ENCODE data around the gene COP1. TPM values are rescaled to one million over a fixed set of nuclear protein-coding genes. Genes with fewer than 3 reads are reported as not detected.

COP1 gene
- total RNA-seq, 4 donors from 2014 or later, result 81.1 to 82.6 (median 81.5) TPM

DNA sequence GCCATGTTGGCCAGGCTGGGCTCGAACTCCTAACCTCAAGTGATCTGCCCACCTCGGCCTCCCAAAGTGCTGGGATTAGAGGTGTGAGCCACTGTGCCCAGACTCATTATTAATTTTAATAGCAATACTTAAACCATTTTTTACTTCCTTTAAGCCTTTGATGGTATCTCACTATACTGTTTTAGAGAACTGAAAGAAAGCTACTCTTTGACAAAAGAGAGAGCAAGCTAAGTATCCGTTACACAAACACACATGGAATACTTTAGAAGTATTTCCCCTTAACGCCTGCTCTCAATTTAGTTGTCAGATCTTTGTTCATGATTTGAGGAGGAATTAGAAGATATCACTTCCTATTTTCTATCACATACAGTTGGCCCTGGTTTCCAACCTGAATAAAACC, 189.4 kb downstream of the COP1 start:
- TF ChIP-seq, protein P1, sequence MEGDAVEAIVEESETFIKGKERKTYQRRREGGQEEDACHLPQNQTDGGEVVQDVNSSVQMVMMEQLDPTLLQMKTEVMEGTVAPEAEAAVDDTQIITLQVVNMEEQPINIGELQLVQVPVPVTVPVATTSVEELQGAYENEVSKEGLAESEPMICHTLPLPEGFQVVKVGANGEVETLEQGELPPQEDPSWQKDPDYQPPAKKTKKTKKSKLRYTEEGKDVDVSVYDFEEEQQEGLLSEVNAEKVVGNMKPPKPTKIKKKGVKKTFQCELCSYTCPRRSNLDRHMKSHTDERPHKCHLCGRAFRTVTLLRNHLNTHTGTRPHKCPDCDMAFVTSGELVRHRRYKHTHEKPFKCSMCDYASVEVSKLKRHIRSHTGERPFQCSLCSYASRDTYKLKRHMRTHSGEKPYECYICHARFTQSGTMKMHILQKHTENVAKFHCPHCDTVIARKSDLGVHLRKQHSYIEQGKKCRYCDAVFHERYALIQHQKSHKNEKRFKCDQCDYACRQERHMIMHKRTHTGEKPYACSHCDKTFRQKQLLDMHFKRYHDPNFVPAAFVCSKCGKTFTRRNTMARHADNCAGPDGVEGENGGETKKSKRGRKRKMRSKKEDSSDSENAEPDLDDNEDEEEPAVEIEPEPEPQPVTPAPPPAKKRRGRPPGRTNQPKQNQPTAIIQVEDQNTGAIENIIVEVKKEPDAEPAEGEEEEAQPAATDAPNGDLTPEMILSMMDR (IDR thresholded peaks at IDR 0.05; ENCODE audit: low read depth), result no peak

DNA sequence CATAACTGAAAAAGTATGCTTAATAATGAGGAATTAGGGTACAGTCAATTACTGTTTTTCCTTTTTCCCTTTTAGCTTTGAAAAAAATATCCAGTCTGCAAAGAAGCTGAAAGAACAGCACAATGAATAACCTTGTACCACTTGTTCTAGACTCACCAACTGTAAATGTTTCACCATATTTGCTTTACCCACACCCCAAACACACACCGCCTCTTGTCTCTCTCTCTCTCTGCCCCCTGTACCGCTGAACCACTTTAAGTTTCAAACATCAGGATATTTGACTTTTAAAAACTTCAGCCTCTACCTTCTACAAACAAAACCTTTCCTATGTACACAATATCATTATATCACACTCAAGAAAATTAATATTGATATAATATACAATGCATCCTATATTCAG, 197.1 kb downstream of the COP1 start:
- TF ChIP-seq, protein P1 (IDR thresholded peaks at IDR 0.05; ENCODE audit: low read depth), result no peak

DNA sequence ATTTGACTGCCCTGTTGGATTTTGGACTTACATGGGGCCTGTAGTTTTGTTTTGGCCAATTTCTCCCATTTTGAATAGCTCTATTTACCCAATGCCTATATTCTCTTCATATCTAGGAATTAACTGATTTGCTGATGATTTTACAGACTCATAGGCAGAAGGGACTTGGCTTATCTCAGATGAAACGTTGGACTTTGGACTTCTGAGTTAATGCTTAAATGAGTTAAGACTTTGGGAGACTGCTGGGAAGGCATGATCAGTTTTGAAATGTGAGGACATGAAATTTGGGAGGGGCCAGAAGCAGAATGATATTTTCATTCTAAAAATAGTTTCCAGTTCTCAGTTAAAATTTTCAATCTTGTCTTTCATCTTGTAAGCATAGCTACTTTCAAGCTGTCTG, 222.3 kb downstream of the COP1 start:
- TF ChIP-seq, protein P1 (IDR thresholded peaks at IDR 0.05; ENCODE audit: low read depth), result no peak

DNA sequence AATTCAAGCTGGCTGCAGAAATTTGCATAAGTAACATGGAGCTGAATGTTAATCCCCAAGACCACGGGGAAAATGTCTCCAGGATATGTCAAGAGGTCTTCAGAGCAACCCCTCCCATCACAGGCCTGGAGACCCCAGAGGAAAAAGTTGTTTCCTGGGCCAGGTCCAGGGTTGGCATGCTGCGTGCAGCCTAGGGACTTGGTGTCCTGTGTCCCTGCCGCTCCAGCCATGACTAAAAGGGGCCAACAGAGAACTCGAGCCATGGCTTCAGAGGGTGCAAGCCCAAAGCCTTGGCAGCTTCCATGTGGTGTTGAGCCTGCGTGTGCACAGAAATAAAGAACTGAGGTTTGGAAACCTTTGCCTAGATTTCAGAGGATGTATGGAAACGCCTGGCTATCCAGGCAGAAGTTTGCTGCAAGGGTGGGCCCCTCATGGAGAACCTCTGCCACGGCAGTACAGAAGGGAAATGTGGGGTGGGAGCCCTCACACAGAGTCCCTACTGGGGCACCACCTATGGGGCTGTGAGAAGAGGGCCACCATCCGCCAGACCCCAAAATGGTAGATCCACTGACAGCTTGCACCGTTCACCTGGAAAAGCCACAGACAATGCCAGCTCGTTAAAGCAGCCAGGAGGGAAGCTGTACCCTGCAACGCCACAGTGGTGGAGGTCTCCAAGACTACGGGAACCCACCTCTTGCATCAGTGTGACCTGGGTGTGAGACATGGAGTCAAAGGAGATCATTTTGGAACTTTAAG, 222.9 kb downstream of the COP1 start:
- TF ChIP-seq, protein P1 (IDR thresholded peaks at IDR 0.05; ENCODE audit: low read depth), result no peak

DNA sequence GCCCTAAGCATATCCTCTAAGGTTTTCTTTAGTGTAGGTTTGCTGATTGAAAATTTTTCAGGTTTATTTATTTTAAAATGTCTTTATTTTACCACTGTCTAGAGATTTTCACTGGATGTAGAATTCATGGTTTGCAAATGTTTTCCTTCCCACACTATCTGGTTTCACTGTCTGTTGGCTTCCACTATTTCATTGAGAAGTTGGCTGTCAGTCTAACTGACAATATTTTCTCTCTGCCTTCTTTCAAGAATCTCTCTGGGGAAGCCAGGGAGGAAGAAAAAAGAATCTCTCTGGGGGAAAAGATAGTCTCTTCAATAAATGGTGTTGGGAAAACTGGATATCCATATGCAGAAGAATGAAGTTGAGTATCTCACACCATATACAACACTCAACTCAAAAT, 226.0 kb downstream of the COP1 start:
- TF ChIP-seq, protein P1 (IDR thresholded peaks at IDR 0.05; ENCODE audit: low read depth), result no peak

DNA sequence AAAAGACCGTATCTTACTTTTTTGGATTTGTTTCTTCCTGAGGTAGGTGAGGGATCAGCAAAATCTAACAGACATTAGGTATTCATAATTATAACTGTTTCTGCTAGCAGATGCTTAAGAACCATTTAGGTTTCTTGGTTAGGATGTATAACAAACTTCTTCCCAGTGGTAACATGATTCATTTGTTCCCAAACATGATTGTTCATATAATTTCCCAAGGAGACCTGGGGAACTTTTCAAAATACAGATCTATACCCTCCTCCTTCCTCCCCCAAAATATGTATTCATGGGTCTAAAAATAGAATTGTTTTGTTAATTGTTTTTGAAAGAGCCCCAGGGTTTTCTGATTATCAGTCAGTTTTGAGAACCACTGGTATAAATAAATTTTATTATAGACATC, 228.2 kb downstream of the COP1 start:
- TF ChIP-seq, protein P1 (IDR thresholded peaks at IDR 0.05; ENCODE audit: low read depth), result no peak

DNA sequence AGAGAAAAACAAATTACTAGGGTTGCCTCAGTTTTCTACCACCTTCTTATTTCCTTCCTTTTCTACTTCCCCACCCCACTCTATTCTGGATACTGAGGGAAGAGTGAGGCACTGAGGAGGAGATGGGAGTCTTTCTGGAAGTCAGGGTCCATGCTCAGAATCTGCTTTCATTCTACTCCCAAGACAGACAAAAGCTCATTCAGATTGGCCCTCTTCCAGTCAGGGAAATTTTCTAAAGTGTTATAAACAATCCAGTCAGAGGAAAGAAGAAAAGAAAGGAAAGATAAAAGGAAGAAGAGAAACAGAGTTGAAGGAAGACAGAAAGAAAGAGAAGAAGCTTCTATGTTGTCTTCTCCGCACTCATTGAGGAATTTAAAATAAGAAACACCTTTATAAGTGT, 228.6 kb downstream of the COP1 start:
- TF ChIP-seq, protein P1 (IDR thresholded peaks at IDR 0.05; ENCODE audit: low read depth), result no peak

Data from subcutaneous adipose tissue (tissue), 4 donors.